B cell (primary cell): ENCODE results near the gene LRRC7.

Experiments used
- EZH2 ChIP-seq: IDR thresholded peaks from 2 replicates; pipeline ENCODE4 v1.6.1; 2012; ENCODE audit warnings: borderline replicate concordance, low read depth, mild to moderate bottlenecking, moderate library complexity, low read length; ENCODE audit not compliant: insufficient read depth, poor library complexity, severe bottlenecking
- TF ChIP-seq, protein P1 (sequence below): fragments of 200-600 bp; IDR thresholded peaks from one replicate; pipeline ENCODE4 v1.8.0; 2022; ENCODE audit warnings: antibody characterized with exemption, mild to moderate bottlenecking

- TF ChIP-seq, protein P1, sequence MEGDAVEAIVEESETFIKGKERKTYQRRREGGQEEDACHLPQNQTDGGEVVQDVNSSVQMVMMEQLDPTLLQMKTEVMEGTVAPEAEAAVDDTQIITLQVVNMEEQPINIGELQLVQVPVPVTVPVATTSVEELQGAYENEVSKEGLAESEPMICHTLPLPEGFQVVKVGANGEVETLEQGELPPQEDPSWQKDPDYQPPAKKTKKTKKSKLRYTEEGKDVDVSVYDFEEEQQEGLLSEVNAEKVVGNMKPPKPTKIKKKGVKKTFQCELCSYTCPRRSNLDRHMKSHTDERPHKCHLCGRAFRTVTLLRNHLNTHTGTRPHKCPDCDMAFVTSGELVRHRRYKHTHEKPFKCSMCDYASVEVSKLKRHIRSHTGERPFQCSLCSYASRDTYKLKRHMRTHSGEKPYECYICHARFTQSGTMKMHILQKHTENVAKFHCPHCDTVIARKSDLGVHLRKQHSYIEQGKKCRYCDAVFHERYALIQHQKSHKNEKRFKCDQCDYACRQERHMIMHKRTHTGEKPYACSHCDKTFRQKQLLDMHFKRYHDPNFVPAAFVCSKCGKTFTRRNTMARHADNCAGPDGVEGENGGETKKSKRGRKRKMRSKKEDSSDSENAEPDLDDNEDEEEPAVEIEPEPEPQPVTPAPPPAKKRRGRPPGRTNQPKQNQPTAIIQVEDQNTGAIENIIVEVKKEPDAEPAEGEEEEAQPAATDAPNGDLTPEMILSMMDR, result no peak
- TF ChIP-seq EZH2, result no peak
Observed at GRCh38 chr1:69967245-69967766, 399.6 kb downstream of the LRRC7 start.
